Measurements from ENCODE around the gene GCC1. TPM values are rescaled to one million over a fixed set of nuclear protein-coding genes. Genes with fewer than 3 reads are reported as not detected.
"Not testable (repeated sequence)": the region's sequence is repeated elsewhere in the genome, so short reads cannot be mapped to it uniquely, and the experiment has no call there.

GCC1 gene
- total RNA-seq, 2 experiments from 2014 or later, result 17.5 to 18.9 TPM

- no peak overlapping the region for H3K27ac Mint-ChIP-seq
- POLR2A ChIA-PET, result no interaction called here
- CTCF ChIA-PET, result no interaction called here
Measured at GRCh38 chr7:127546313-127546712, 39.1 kb downstream of the GCC1 start.

GRCh38 chr7:127541548-127541947 is 43.8 kb downstream of the GCC1 start:
- CTCF ChIA-PET, result no interaction called here
- POLR2A ChIA-PET, result no interaction called here
- Mint-ChIP-seq H3K36me3 (ENCODE audit: low read depth) (no peaks in the 10 kb centered on the region), H3K27ac (no peak overlapping the region), H3K27me3 (peaks cover 23% of the 10 kb centered on the region), H3K4me3 (no peak overlapping the region), H3K4me1 (peaks cover 3% of the 10 kb centered on the region), H3K9me3 (peaks cover 3% of the 10 kb centered on the region)
- DNase-seq, result no peak

More at GRCh38 chr7:127546313-127546712, 39.1 kb downstream of the GCC1 start:
- DNase-seq, result no peak
- no peaks in the 10 kb centered on the region for H3K36me3 Mint-ChIP-seq (ENCODE audit: low read depth)
- H3K27me3 Mint-ChIP-seq, result peaks cover 10% of the 10 kb centered on the region
- peaks cover 9% of the 10 kb centered on the region for H3K9me3 Mint-ChIP-seq
- H3K4me3 Mint-ChIP-seq, result no peak overlapping the region
- H3K4me1 Mint-ChIP-seq, result no peaks in the 10 kb centered on the region

GRCh38 chr7:127540461-127540860 is 44.9 kb downstream of the GCC1 start:
- CTCF ChIA-PET; H3K36me3 Mint-ChIP-seq (ENCODE audit: low read depth); H3K4me3 Mint-ChIP-seq; H3K4me1 Mint-ChIP-seq; H3K9me3 Mint-ChIP-seq; DNase-seq; H3K27ac Mint-ChIP-seq; POLR2A ChIA-PET: not testable (repeated sequence)
- peaks cover 34% of the 10 kb centered on the region for H3K27me3 Mint-ChIP-seq

GRCh38 chr7:127539116-127539515 is 46.3 kb downstream of the GCC1 start:
- DNase-seq, result no peak
- ChIA-PET POLR2A (no interaction called here), CTCF (no interaction called here)
- Mint-ChIP-seq H3K36me3 (ENCODE audit: low read depth) (no peaks in the 10 kb centered on the region), H3K27me3 (peaks cover 35% of the 10 kb centered on the region), H3K4me1 (peaks cover 3% of the 10 kb centered on the region), H3K4me3 (no peak overlapping the region), H3K27ac (no peak overlapping the region), H3K9me3 (no peaks in the 10 kb centered on the region)

GRCh38 chr7:127536741-127537140 is 48.7 kb downstream of the GCC1 start:
- no peaks in the 10 kb centered on the region for H3K36me3 Mint-ChIP-seq (ENCODE audit: low read depth)
- no peaks in the 10 kb centered on the region for H3K9me3 Mint-ChIP-seq
- peaks cover 37% of the 10 kb centered on the region for H3K27me3 Mint-ChIP-seq
- no peak overlapping the region for H3K27ac Mint-ChIP-seq
- ChIA-PET POLR2A (no interaction called here), CTCF (no interaction called here)
- no peak for DNase-seq
- H3K4me3 Mint-ChIP-seq, result peak overlapping the region; percentile 30
- H3K4me1 Mint-ChIP-seq, result peaks cover 3% of the 10 kb centered on the region

GRCh38 chr7:127536394-127536691 is 49.1 kb downstream of the GCC1 start:
- POLR2A ChIA-PET, result no interaction called here
- H3K4me3 Mint-ChIP-seq, result no peak overlapping the region
- H3K36me3 Mint-ChIP-seq (ENCODE audit: low read depth), result no peaks in the 10 kb centered on the region
- no peak overlapping the region for H3K27ac Mint-ChIP-seq
- H3K9me3 Mint-ChIP-seq, result no peaks in the 10 kb centered on the region
- DNase-seq, result no peak
- peaks cover 3% of the 10 kb centered on the region for H3K4me1 Mint-ChIP-seq
- CTCF ChIA-PET, result interaction anchor here (0.6 kb wide), 1 partner anchor 176 kb away, joined by 3 read pairs; no protein-coding TSS in a partner anchor
- peaks cover 37% of the 10 kb centered on the region for H3K27me3 Mint-ChIP-seq

- H3K27me3 Mint-ChIP-seq, result peaks cover 37% of the 10 kb centered on the region
- ChIA-PET POLR2A (no interaction called here), CTCF (interaction anchor here (0.6 kb wide), 1 partner anchor 177 kb away, joined by 3 read pairs; no protein-coding TSS in a partner anchor)
- H3K4me3 Mint-ChIP-seq, result no peak overlapping the region
- H3K27ac Mint-ChIP-seq, result no peak overlapping the region
- no peak for DNase-seq
- H3K4me1 Mint-ChIP-seq, result peaks cover 3% of the 10 kb centered on the region
- H3K36me3 Mint-ChIP-seq (ENCODE audit: low read depth), result no peaks in the 10 kb centered on the region
- no peaks in the 10 kb centered on the region for H3K9me3 Mint-ChIP-seq
Measured at GRCh38 chr7:127535546-127536393, 49.6 kb downstream of the GCC1 start.

GRCh38 chr7:127534636-127535035 is 50.8 kb downstream of the GCC1 start:
- Mint-ChIP-seq H3K36me3 (ENCODE audit: low read depth) (no peaks in the 10 kb centered on the region), H3K27ac (no peak overlapping the region), H3K27me3 (peaks cover 41% of the 10 kb centered on the region), H3K4me3 (no peak overlapping the region), H3K4me1 (peaks cover 3% of the 10 kb centered on the region), H3K9me3 (no peaks in the 10 kb centered on the region)
- no peak for DNase-seq
- CTCF ChIA-PET, result no interaction called here
- POLR2A ChIA-PET, result no interaction called here

GRCh38 chr7:127532736-127533135 is 52.7 kb downstream of the GCC1 start:
- Mint-ChIP-seq H3K27me3 (peaks cover 40% of the 10 kb centered on the region), H3K27ac (no peak overlapping the region), H3K4me1 (peaks cover 3% of the 10 kb centered on the region), H3K4me3 (no peak overlapping the region), H3K9me3 (no peaks in the 10 kb centered on the region), H3K36me3 (ENCODE audit: low read depth) (no peaks in the 10 kb centered on the region)
- POLR2A ChIA-PET, result no interaction called here
- no peak for DNase-seq
- CTCF ChIA-PET, result interaction anchor here (1.3 kb wide), 1 partner anchor 51 kb away, joined by 3 read pairs; no protein-coding TSS in a partner anchor

- Mint-ChIP-seq H3K27ac (no peak overlapping the region), H3K27me3 (peaks cover 34% of the 10 kb centered on the region), H3K4me1 (peaks cover 3% of the 10 kb centered on the region), H3K4me3 (no peak overlapping the region), H3K36me3 (ENCODE audit: low read depth) (no peaks in the 10 kb centered on the region), H3K9me3 (no peaks in the 10 kb centered on the region)
- ChIA-PET CTCF (no interaction called here), POLR2A (no interaction called here)
- DNase-seq, result no peak
Measured at GRCh38 chr7:127532151-127532550, 53.2 kb downstream of the GCC1 start.

Other genes starting within 250 kb of the GCC1 start
- 10 to 100 TPM; 43.6 to 50.7 TPM for gene ZNF800, start 192.9 kb downstream of the GCC1 start, total RNA-seq
- gene ARF5, start 2.8 kb upstream of the GCC1 start, total RNA-seq, result 100 to 1,000 TPM; 135 to 136 TPM
- gene FSCN3, start 8.1 kb upstream of the GCC1 start, total RNA-seq, result 1 to 10 TPM; 1.0 to 1.1 TPM
- not detected for gene PAX4, start 32.5 kb upstream of the GCC1 start, total RNA-seq
- 100 to 1,000 TPM; 141 to 163 TPM for gene SND1, start 66.6 kb upstream of the GCC1 start, total RNA-seq